Nephron (organoid): ENCODE data around the gene VILL.

Experiments used
- H3K27ac Mint-ChIP-seq, 3 experiments: 2 replicates each; pipeline ENCODE4 v1.8.0; 2020; ENCODE audit warnings: mixed read lengths in 3 of 3, mild to moderate bottlenecking in 2 of 3, moderate library complexity in 1 of 3
- H3K27me3 Mint-ChIP-seq: 2 replicates; pipeline ENCODE4 v1.8.0; 2021; ENCODE audit warnings: low read depth, mild to moderate bottlenecking, moderate library complexity, mixed read lengths
- H3K36me3 Mint-ChIP-seq: 2 replicates; pipeline ENCODE4 v1.8.0; 2020; ENCODE audit warnings: low read depth, mixed read lengths
- H3K4me1 Mint-ChIP-seq: 2 replicates; pipeline ENCODE4 v1.8.0; 2020; ENCODE audit warnings: mixed read lengths
- H3K4me3 Mint-ChIP-seq, 3 experiments: 2 replicates each; pipeline ENCODE4 v1.8.0; 2020; ENCODE audit warnings: mild to moderate bottlenecking in 3 of 3, mixed read lengths in 3 of 3, moderate library complexity in 2 of 3
- H3K9me3 Mint-ChIP-seq: 2 replicates; pipeline ENCODE4 v1.8.0; 2020; ENCODE audit warnings: mixed read lengths
- TF ChIP-seq, protein P1 (sequence below), 3 experiments: fragments of 200-600 bp; sonication (generic); IDR thresholded peaks; one replicate each; pipeline ENCODE4 v1.5.0; 2021; ENCODE audit warnings: antibody characterized with exemption in 3 of 3; ENCODE audit not compliant: unreplicated experiment in 3 of 3

Gene VILL

GRCh38 chr3:38000965-38001455 lies 10.4 kb downstream of the VILL start:
- Mint-ChIP-seq H3K4me1 (peaks cover 30% of the 10 kb centered on the region), H3K4me3 (no peak overlapping the region), H3K9me3 (no peaks in the 10 kb centered on the region), H3K27me3 (no peaks in the 10 kb centered on the region), H3K36me3 (peaks cover 20% of the 10 kb centered on the region), H3K27ac (no peak overlapping the region)
- TF ChIP-seq, protein P1, sequence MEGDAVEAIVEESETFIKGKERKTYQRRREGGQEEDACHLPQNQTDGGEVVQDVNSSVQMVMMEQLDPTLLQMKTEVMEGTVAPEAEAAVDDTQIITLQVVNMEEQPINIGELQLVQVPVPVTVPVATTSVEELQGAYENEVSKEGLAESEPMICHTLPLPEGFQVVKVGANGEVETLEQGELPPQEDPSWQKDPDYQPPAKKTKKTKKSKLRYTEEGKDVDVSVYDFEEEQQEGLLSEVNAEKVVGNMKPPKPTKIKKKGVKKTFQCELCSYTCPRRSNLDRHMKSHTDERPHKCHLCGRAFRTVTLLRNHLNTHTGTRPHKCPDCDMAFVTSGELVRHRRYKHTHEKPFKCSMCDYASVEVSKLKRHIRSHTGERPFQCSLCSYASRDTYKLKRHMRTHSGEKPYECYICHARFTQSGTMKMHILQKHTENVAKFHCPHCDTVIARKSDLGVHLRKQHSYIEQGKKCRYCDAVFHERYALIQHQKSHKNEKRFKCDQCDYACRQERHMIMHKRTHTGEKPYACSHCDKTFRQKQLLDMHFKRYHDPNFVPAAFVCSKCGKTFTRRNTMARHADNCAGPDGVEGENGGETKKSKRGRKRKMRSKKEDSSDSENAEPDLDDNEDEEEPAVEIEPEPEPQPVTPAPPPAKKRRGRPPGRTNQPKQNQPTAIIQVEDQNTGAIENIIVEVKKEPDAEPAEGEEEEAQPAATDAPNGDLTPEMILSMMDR (IDR thresholded peaks at IDR 0.05; ENCODE audit: unreplicated experiment in 3 of 3), result no peak

DNA sequence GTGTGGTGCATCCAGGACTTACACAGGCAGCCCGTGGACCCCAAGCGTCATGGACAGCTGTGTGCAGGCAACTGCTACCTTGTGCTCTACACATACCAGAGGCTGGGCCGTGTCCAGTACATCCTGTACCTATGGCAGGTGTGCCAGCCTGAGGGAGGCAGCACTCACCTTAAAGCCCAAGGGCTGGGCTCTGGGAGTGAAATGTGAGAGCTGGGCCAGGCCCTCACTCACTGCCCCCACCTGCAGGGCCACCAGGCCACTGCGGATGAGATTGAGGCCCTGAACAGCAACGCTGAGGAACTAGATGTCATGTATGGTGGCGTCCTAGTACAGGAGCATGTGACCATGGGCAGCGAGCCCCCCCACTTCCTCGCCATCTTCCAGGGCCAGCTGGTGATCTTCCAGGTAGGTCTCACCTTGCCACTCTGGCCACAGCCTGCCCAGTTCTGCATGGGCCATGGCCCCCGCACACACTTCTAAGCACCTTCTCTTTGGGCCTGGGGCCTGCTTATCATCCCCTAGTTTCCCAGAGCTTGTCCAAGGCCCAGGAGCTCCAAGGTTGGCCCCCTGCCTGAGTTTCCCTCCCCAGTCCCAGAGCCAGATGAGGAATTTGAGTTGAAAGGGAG lies 11.0 kb downstream of the VILL start:
- Mint-ChIP-seq H3K4me3 (no peak overlapping the region), H3K36me3 (peaks cover 17% of the 10 kb centered on the region), H3K4me1 (peaks cover 26% of the 10 kb centered on the region), H3K27me3 (no peaks in the 10 kb centered on the region), H3K27ac (no peak overlapping the region), H3K9me3 (no peaks in the 10 kb centered on the region)
- TF ChIP-seq, protein P1 (IDR thresholded peaks at IDR 0.05; ENCODE audit: unreplicated experiment in 3 of 3), result peak in 1 of 3 experiments; percentile 10

DNA sequence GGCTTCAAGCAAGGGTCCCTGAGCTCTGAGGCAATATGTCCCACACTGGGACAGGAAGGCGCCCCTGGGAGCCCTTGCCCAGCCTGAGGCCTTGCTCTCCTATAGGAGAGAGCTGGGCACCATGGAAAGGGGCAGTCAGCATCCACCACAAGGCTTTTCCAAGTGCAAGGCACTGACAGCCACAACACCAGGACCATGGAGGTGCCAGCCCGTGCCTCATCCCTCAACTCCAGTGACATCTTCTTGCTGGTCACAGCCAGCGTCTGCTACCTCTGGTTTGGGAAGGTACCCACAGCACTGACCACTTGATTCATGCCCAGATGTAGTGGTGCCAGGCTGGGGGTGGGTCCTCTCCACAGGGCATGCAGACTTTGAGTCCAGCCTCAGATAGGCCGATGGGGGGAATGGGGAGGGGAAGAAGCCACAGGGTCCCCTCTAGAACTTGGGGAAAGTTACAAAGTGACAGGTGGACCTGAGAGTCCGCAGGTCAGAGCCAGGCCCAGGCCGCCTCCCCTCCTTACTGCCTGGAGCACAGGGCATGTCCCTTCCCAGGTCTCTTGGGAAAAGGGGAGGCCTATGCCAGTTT lies 11.8 kb downstream of the VILL start:
- no peaks in the 10 kb centered on the region for H3K9me3 Mint-ChIP-seq
- no peaks in the 10 kb centered on the region for H3K27me3 Mint-ChIP-seq
- TF ChIP-seq, protein P1 (IDR thresholded peaks at IDR 0.05; ENCODE audit: unreplicated experiment in 3 of 3), result no peak
- H3K4me1 Mint-ChIP-seq, result peaks cover 21% of the 10 kb centered on the region
- no peak overlapping the region for H3K4me3 Mint-ChIP-seq
- H3K27ac Mint-ChIP-seq, result no peak overlapping the region
- peaks cover 16% of the 10 kb centered on the region for H3K36me3 Mint-ChIP-seq

- Mint-ChIP-seq H3K27ac (no peak overlapping the region), H3K4me3 (no peak overlapping the region), H3K27me3 (no peaks in the 10 kb centered on the region), H3K36me3 (peaks cover 17% of the 10 kb centered on the region), H3K9me3 (no peaks in the 10 kb centered on the region), H3K4me1 (peaks cover 21% of the 10 kb centered on the region)
- TF ChIP-seq, protein P1 (IDR thresholded peaks at IDR 0.05; ENCODE audit: unreplicated experiment in 3 of 3), result no peak
These were observed 12.4 kb downstream of the VILL start for GRCh38 chr3:38002940-38003339.

- Mint-ChIP-seq H3K27me3 (no peaks in the 10 kb centered on the region), H3K9me3 (no peaks in the 10 kb centered on the region), H3K4me3 (no peak overlapping the region), H3K4me1 (peaks cover 21% of the 10 kb centered on the region), H3K36me3 (peaks cover 17% of the 10 kb centered on the region), H3K27ac (peak overlapping the region in 1 of 3 experiments; percentile 21)
- TF ChIP-seq, protein P1 (IDR thresholded peaks at IDR 0.05; ENCODE audit: unreplicated experiment in 3 of 3), result peak; percentile 81 to 86 (median 82)
These were observed 12.8 kb downstream of the VILL start for GRCh38 chr3:38003371-38003816.
